Measurements from ENCODE around the gene PDE11A.
A peak's percentile ranks its signal among the peaks of the same experiment; 100 is the strongest.

Gene PDE11A

GRCh38 chr2:177625744-177626650 is 446.6 kb downstream of the PDE11A start:
- no peak for DNase-seq
- no peak for ATAC-seq

- no peak for DNase-seq
Measured at GRCh38 chr2:177622521-177622920, 450.1 kb downstream of the PDE11A start.

GRCh38 chr2:177619986-177620385 is 452.6 kb downstream of the PDE11A start:
- DNase-seq, result no peak
- no peak for ATAC-seq

More at GRCh38 chr2:177622521-177622920, 450.1 kb downstream of the PDE11A start:
- ATAC-seq, result no peak

- no peak for ATAC-seq
- DNase-seq, result no peak
Measured at GRCh38 chr2:177619461-177619860, 453.1 kb downstream of the PDE11A start.

GRCh38 chr2:177618255-177619253 is 454.0 kb downstream of the PDE11A start:
- ATAC-seq (peak; percentile 96), DNase-seq (peak; percentile 91)

GRCh38 chr2:177617849-177618248 is 454.7 kb downstream of the PDE11A start:
- ATAC-seq (no peak), DNase-seq (no peak)

- DNase-seq (no peak), ATAC-seq (no peak)
Measured at GRCh38 chr2:177616731-177617130, 455.8 kb downstream of the PDE11A start.

- no peak for DNase-seq
- no peak for ATAC-seq
Measured at GRCh38 chr2:177616066-177616465, 456.5 kb downstream of the PDE11A start.

- no peak for ATAC-seq
Measured at GRCh38 chr2:177612659-177613058, 459.9 kb downstream of the PDE11A start.

GRCh38 chr2:177611310-177611886 is 461.2 kb downstream of the PDE11A start:
- ATAC-seq, result no peak
- no peak for DNase-seq

More at GRCh38 chr2:177612659-177613058, 459.9 kb downstream of the PDE11A start:
- no peak for DNase-seq

- no peak for ATAC-seq
- no peak for DNase-seq
Measured at GRCh38 chr2:177610813-177611212, 461.8 kb downstream of the PDE11A start.

- no peak for ATAC-seq
- no peak for DNase-seq
Measured at GRCh38 chr2:177606636-177607035, 465.9 kb downstream of the PDE11A start.

- DNase-seq (no peak), ATAC-seq (peak; percentile 28)
Measured at GRCh38 chr2:177604271-177605065, 468.1 kb downstream of the PDE11A start.

GRCh38 chr2:177603768-177604167 is 468.8 kb downstream of the PDE11A start:
- DNase-seq, result no peak

GRCh38 chr2:177603181-177603580 is 469.4 kb downstream of the PDE11A start:
- no peak for ATAC-seq
- DNase-seq, result no peak

More at GRCh38 chr2:177603768-177604167, 468.8 kb downstream of the PDE11A start:
- no peak for ATAC-seq

GRCh38 chr2:177602611-177603164 is 469.9 kb downstream of the PDE11A start:
- no peak for ATAC-seq
- DNase-seq, result no peak

- DNase-seq, result no peak
Measured at GRCh38 chr2:177600917-177601316, 471.7 kb downstream of the PDE11A start.

GRCh38 chr2:177599956-177600355 is 472.6 kb downstream of the PDE11A start:
- DNase-seq (no peak), ATAC-seq (no peak)

More at GRCh38 chr2:177600917-177601316, 471.7 kb downstream of the PDE11A start:
- ATAC-seq, result no peak

GRCh38 chr2:177599139-177599688 is 473.4 kb downstream of the PDE11A start:
- ATAC-seq, result no peak
- DNase-seq, result no peak

GRCh38 chr2:177598326-177599138 is 474.0 kb downstream of the PDE11A start:
- ATAC-seq, result no peak
- no peak for DNase-seq

Data from stimulated activated naive CD8-positive, alpha-beta T cell treated with anti-CD3 and anti-CD28 coated beads, Interleukin-15, Interleukin-2, amounts not matched to agents 100 U/mL and 50 U/mL, for 24 hours (primary cell).